ENCODE data around the gene OR5P2.
"Not testable (repeated sequence)": the region's sequence is repeated elsewhere in the genome, so short reads cannot be mapped to it uniquely, and the experiment has no call there.

Gene OR5P2

GRCh38 chr11:7796842-7797241 is at the start of gene OR5P2:
Gene OR5P2 (minus strand): TSS chr11:7796942. CDS start chr11:7796942, 0 bp downstream.
- no peak for DNase-seq

GRCh38 chr11:7846003-7846402 is 49.3 kb upstream of the OR5P2 start:
- no peak for DNase-seq

GRCh38 chr11:7844986-7845385 is 48.2 kb upstream of the OR5P2 start:
- no peak for DNase-seq

GRCh38 chr11:7844521-7844920 is 47.8 kb upstream of the OR5P2 start:
- DNase-seq: no peak

- DNase-seq: no peak
Observed at GRCh38 chr11:7840578-7840977, 43.8 kb upstream of the OR5P2 start.

GRCh38 chr11:7833527-7833926 is 36.8 kb upstream of the OR5P2 start:
- no peak for DNase-seq

- DNase-seq: no peak
Observed at GRCh38 chr11:7830740-7831139, 34.0 kb upstream of the OR5P2 start, which contains the start of gene OR5P3. Gene OR5P3 (minus strand): TSS chr11:7830840.

- no peak for DNase-seq
Observed at GRCh38 chr11:7826324-7826723, 29.6 kb upstream of the OR5P2 start.

GRCh38 chr11:7820417-7820816 is 23.7 kb upstream of the OR5P2 start:
- DNase-seq: not testable (repeated sequence)

GRCh38 chr11:7814897-7815296 is 18.2 kb upstream of the OR5P2 start:
- not testable (repeated sequence) for DNase-seq

GRCh38 chr11:7810301-7810700 is 13.6 kb upstream of the OR5P2 start:
- DNase-seq: not testable (repeated sequence)

- no peak for DNase-seq
Observed at GRCh38 chr11:7793233-7793632, 3.5 kb downstream of the OR5P2 start.

GRCh38 chr11:7787239-7787638 is 9.5 kb downstream of the OR5P2 start:
- no peak for DNase-seq

GRCh38 chr11:7775689-7776088 is 21.1 kb downstream of the OR5P2 start:
- no peak for DNase-seq

GRCh38 chr11:7764301-7764700 is 32.4 kb downstream of the OR5P2 start:
- not testable (repeated sequence) for DNase-seq

- DNase-seq: no peak
Observed at GRCh38 chr11:7759010-7759409, 37.7 kb downstream of the OR5P2 start.

GRCh38 chr11:7749456-7749855 is 47.3 kb downstream of the OR5P2 start:
- no peak for DNase-seq
